ENCODE results near the gene CHL1. TPM values are rescaled to one million over a fixed set of nuclear protein-coding genes. Genes with fewer than 3 reads are reported as not detected.
A peak's percentile ranks its signal among the peaks of the same experiment; 100 is the strongest.

CHL1 gene
- total and polyA plus RNA-seq, 8 donors, result 1.1 to 10.7 (median 2.2) TPM

DNA sequence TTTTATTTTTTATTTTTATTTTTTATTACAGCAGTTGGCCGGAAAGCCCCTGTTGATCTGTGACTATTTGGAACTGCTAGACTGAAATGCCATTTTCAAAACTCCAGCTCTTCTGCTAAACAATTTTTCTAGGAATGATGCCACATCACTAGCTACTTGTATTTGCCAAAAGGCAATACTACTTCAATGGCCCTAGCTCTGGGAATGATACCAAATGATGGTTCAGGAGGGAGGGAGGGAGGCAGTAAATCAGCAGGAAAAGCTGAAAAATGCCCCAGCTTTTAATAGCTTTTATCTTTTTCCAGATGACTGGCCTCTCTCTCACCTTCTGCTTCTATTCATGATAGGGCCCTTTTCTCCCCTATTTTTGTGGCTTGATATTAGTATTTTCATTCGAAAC is 2.6 kb upstream of the CHL1 start:
- no peak for DNase-seq
- Histone ChIP-seq H3K4me1 (peaks cover 8 to 18% of the 10 kb centered on the region in 2 donors), H3K27ac (no peak overlapping the region), H3K27me3 (peaks cover 28 to 51% of the 10 kb centered on the region in 2 donors), H3K4me3 (no peak overlapping the region), H3K36me3 (no peaks in the 10 kb centered on the region), H3K9me3 (no peaks in the 10 kb centered on the region)
- no peak for ATAC-seq
- TF ChIP-seq CTCF (IDR thresholded peaks at IDR 0.05), result no peak
- intact Hi-C loops (cut with DNase I), result no loop called here

DNA sequence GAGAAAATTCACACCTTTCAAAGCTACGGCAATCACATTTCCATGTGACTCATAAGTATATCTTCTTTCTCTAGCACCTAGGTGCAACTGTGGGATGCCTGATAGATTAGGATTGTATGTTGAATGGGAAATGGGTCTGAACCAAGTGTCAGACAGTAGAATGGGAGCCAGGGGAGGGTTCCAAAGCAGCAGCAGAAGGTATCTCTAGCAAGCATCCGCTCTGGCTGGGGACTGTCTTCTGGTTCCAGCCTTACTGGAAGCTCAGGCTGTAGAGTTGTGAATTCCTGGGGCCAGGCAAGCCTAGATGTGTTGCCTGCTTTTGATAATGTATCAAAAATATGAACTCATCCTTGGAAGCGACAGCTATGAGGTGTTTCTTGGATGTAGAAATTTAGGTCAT is 2.1 kb upstream of the CHL1 start:
- DNase-seq, result no peak
- ATAC-seq, result no peak
- no peak for TF ChIP-seq CTCF (IDR thresholded peaks at IDR 0.05)
- Histone ChIP-seq H3K4me3 (no peak overlapping the region), H3K9me3 (no peaks in the 10 kb centered on the region), H3K4me1 (peaks cover 8 to 18% of the 10 kb centered on the region in 2 donors), H3K36me3 (no peaks in the 10 kb centered on the region), H3K27me3 (peaks cover 28 to 55% of the 10 kb centered on the region in 2 donors), H3K27ac (no peak overlapping the region)
- intact Hi-C loops (cut with DNase I), result no loop called here

GRCh38 chr3:195666-196065 is 897 bp upstream of the CHL1 start:
- ATAC-seq (no peak), DNase-seq (no peak)
- no peak overlapping the region for H3K4me3 ChIP-seq
- H3K27ac ChIP-seq, result no peak overlapping the region
- H3K27me3 ChIP-seq, result peaks cover 28 to 61% of the 10 kb centered on the region in 2 donors
- no peaks in the 10 kb centered on the region for H3K36me3 ChIP-seq
- H3K4me1 ChIP-seq, result peaks cover 8 to 18% of the 10 kb centered on the region in 2 donors
- no peak for TF ChIP-seq CTCF (IDR thresholded peaks at IDR 0.05)
- intact Hi-C loops (cut with DNase I), result no loop called here
- H3K9me3 ChIP-seq, result no peaks in the 10 kb centered on the region

- Histone ChIP-seq H3K27ac (no peak overlapping the region), H3K36me3 (no peaks in the 10 kb centered on the region), H3K9me3 (no peaks in the 10 kb centered on the region), H3K27me3 (peaks cover 28 to 61% of the 10 kb centered on the region in 2 donors), H3K4me1 (peaks cover 8 to 18% of the 10 kb centered on the region in 2 donors), H3K4me3 (peak overlapping the region; percentile 28 to 41)
- ATAC-seq (peak; percentile 68), DNase-seq (peak in 2 of 4 donors; percentile 2 to 73)
- TF ChIP-seq CTCF (IDR thresholded peaks at IDR 0.05), result no peak
- intact Hi-C loops (cut with DNase I), result no loop called here
Observed at GRCh38 chr3:197149-197827, 725 bp downstream of the CHL1 start.

GRCh38 chr3:197828-198491 is 1.4 kb downstream of the CHL1 start:
- peak; percentile 62 for ATAC-seq
- TF ChIP-seq CTCF (IDR thresholded peaks at IDR 0.05), result no peak
- intact Hi-C loops (cut with DNase I), result no loop called here
- peak in 2 of 4 donors; percentile 1 to 61 for DNase-seq
- Histone ChIP-seq H3K9me3 (no peaks in the 10 kb centered on the region), H3K4me3 (peak overlapping the region; percentile 28 to 41), H3K27ac (no peak overlapping the region), H3K27me3 (peaks cover 28 to 61% of the 10 kb centered on the region in 2 donors), H3K4me1 (peaks cover 8 to 18% of the 10 kb centered on the region in 2 donors), H3K36me3 (no peaks in the 10 kb centered on the region)
